H1 (cell line): ENCODE results near the gene CYYR1. TPM values are rescaled to one million over a fixed set of nuclear protein-coding genes. Genes with fewer than 3 reads are reported as not detected.

ENCODE experiments used
- CTCF ChIA-PET: fragments of 300-600 bp; sonication (Branson Sonifier 250); formaldehyde crosslinking; loops from one replicate; lab custom pipeline; 2021; ENCODE audit not compliant: partially characterized antibody; lab: Charles Lee
- POLR2A ChIA-PET: fragments of 300-600 bp; sonication (Branson Sonifier 250); formaldehyde crosslinking; loops from one replicate; lab custom pipeline; 2021; ENCODE audit warnings: inconsistent platforms; ENCODE audit not compliant: partially characterized antibody; lab: Charles Lee
- DNase-seq, 2 experiments: peaks; one replicate each; pipeline versions ENCODE4 v3.0.0 to v3.0.0-alpha.2; 2010 to 2022; ENCODE audit warnings: low spot score in 2 of 2, low read depth in 1 of 2, mixed read lengths in 1 of 2
- FAIRE-seq: peaks from 2 replicates; lab custom pipeline; 2011; peaks lifted over from hg19 to GRCh38; lab: Jason Lieb, UNC
- H2AFZ ChIP-seq: 2 replicates; pipeline ENCODE4 v1.8.1; 2012; ENCODE audit warnings: low read length, inconsistent platforms
- H2AK5ac ChIP-seq: 2 replicates; pipeline ENCODE4 v1.6.1; 2013; ENCODE audit warnings: low read depth, low read length
- H2BK120ac ChIP-seq: replicated peaks from 2 replicates; pipeline ENCODE3; 2013; ENCODE audit warnings: low read depth, low read length, inconsistent platforms
- H2BK12ac ChIP-seq: 2 replicates; pipeline ENCODE4 v1.6.1; 2013; ENCODE audit warnings: low read depth, low read length
- H2BK15ac ChIP-seq: 2 replicates; pipeline ENCODE4 v1.6.1; 2013; ENCODE audit warnings: low read length
- H2BK20ac ChIP-seq: 2 replicates; pipeline ENCODE4 v1.6.1; 2013; ENCODE audit warnings: low read length
- H2BK5ac ChIP-seq: 2 replicates; pipeline ENCODE4 v1.6.1; 2013; ENCODE audit warnings: low read depth, low read length
- H3K14ac ChIP-seq: 2 replicates; pipeline ENCODE4 v1.6.1; 2013; ENCODE audit warnings: inconsistent platforms; ENCODE audit not compliant: insufficient read length
- H3K18ac ChIP-seq: 2 replicates; pipeline ENCODE4 v1.6.1; 2013; ENCODE audit warnings: low read length; ENCODE audit errors: extremely low read depth
- H3K23ac ChIP-seq: 2 replicates; pipeline ENCODE4 v1.6.1; 2013; ENCODE audit warnings: inconsistent platforms; ENCODE audit not compliant: insufficient read length
- H3K23me2 ChIP-seq: 2 replicates; pipeline ENCODE4 v1.6.1; 2013; ENCODE audit warnings: low read depth, low read length
- H3K27ac ChIP-seq: 2 replicates; pipeline ENCODE4 v1.6.1; 2011; ENCODE audit warnings: low read depth, low read length, inconsistent platforms
- H3K27me3 ChIP-seq, 4 experiments: replicated peaks in 1 of 4; 1 replicate in 1 of 4; 2 replicates in 3 of 4; pipeline versions ENCODE4 v1.6.1 to v1.8.1; 2011 to 2013; ENCODE audit warnings: low read length in 3 of 4, mild to moderate bottlenecking in 3 of 4, inconsistent platforms in 2 of 4, mixed read lengths in 2 of 4, moderate library complexity in 1 of 4; ENCODE audit not compliant: control insufficient read depth in 3 of 4, insufficient read depth in 3 of 4; ENCODE audit errors: extremely low read depth in 1 of 4
- H3K36me3 ChIP-seq, 4 experiments: 2 replicates each; pipeline versions ENCODE4 v1.6.1 to v1.8.1; 2011 to 2013; ENCODE audit warnings: mild to moderate bottlenecking in 4 of 4, low read length in 3 of 4, moderate library complexity in 2 of 4, control low read depth in 1 of 4, inconsistent platforms in 1 of 4; ENCODE audit not compliant: insufficient read depth in 4 of 4, control insufficient read depth in 2 of 4
- H3K4ac ChIP-seq: replicated peaks from 2 replicates; pipeline ENCODE3; 2013; ENCODE audit warnings: low read length, low read depth, mixed read lengths, inconsistent platforms; ENCODE audit not compliant: insufficient read length
- H3K4me1 ChIP-seq, 4 experiments: replicated peaks in 1 of 4; 1 replicate in 1 of 4; 2 replicates in 3 of 4; pipeline versions ENCODE4 v1.6.1 to v1.8.1; 2011 to 2013; ENCODE audit warnings: low read length in 3 of 4, inconsistent platforms in 2 of 4, mixed read lengths in 1 of 4; ENCODE audit not compliant: insufficient read depth in 4 of 4, control insufficient read depth in 3 of 4
- H3K4me2 ChIP-seq, 2 experiments: 2 replicates each; pipeline versions ENCODE4 v1.6.1 to v1.8.1; 2011 to 2013; ENCODE audit warnings: low read depth in 2 of 2, low read length in 2 of 2, control low read depth in 1 of 2, inconsistent platforms in 1 of 2, mild to moderate bottlenecking in 1 of 2; ENCODE audit not compliant: insufficient read depth in 1 of 2
- H3K4me3 ChIP-seq, 4 experiments: fragments of 200-600, 300-600 bp in 1 of 4; sonication (generic), shearing (Covaris generic), sonication (Bioruptor Twin) in 1 of 4; 2 replicates each; pipeline versions ENCODE4 v1.5.1 to v1.8.1; 2011 to 2016; ENCODE audit warnings: low read length in 4 of 4, low read depth in 3 of 4, control low read depth in 2 of 4, inconsistent platforms in 2 of 4, mild to moderate bottlenecking in 2 of 4, mixed read lengths in 1 of 4, moderate library complexity in 1 of 4; ENCODE audit not compliant: insufficient read depth in 2 of 4; ENCODE audit errors: extremely low read depth in 1 of 4
- H3K56ac ChIP-seq: replicated peaks from 2 replicates; pipeline ENCODE3; 2013; ENCODE audit warnings: low read depth, mild to moderate bottlenecking, mixed read lengths, low read length, inconsistent platforms; ENCODE audit not compliant: insufficient read length
- H3K79me1 ChIP-seq: 2 replicates; pipeline ENCODE4 v1.6.1; 2013; ENCODE audit warnings: low read depth, low read length, control low read depth
- H3K79me2 ChIP-seq, 2 experiments: 2 replicates each; pipeline versions ENCODE4 v1.6.1 to v1.8.1; 2012 to 2013; ENCODE audit warnings: low read length in 2 of 2, mild to moderate bottlenecking in 2 of 2, inconsistent platforms in 1 of 2; ENCODE audit not compliant: insufficient read depth in 2 of 2, control insufficient read depth in 1 of 2
- H3K9ac ChIP-seq, 4 experiments: replicated peaks in 1 of 4; 1 replicate in 1 of 4; 2 replicates in 3 of 4; pipeline versions ENCODE4 v1.6.1 to v1.8.1; 2011 to 2013; ENCODE audit warnings: low read depth in 3 of 4, low read length in 3 of 4, control low read depth in 2 of 4, mild to moderate bottlenecking in 2 of 4, moderate library complexity in 2 of 4, inconsistent platforms in 1 of 4; ENCODE audit errors: extremely low read depth in 1 of 4
- H3K9me3 ChIP-seq, 2 experiments: 2 replicates each; pipeline versions ENCODE4 v1.6.1 to v1.8.1; 2012 to 2013; ENCODE audit warnings: mild to moderate bottlenecking in 2 of 2, moderate library complexity in 2 of 2, control low read depth in 1 of 2, inconsistent platforms in 1 of 2, low read depth in 1 of 2, low read length in 1 of 2, mixed read lengths in 1 of 2; ENCODE audit not compliant: insufficient read depth in 2 of 2
- H4K20me1 ChIP-seq, 2 experiments: replicated peaks in 1 of 2; 2 replicates each; pipeline versions ENCODE3 to v1.8.1; 2011 to 2013; ENCODE audit warnings: inconsistent platforms in 2 of 2, low read length in 2 of 2, mild to moderate bottlenecking in 1 of 2; ENCODE audit not compliant: insufficient read depth in 2 of 2, control insufficient read depth in 1 of 2
- H4K5ac ChIP-seq: 2 replicates; pipeline ENCODE4 v1.6.1; 2013; ENCODE audit warnings: low read length, low read depth, mixed read lengths, inconsistent platforms; ENCODE audit not compliant: insufficient read length
- H4K8ac ChIP-seq: 2 replicates; pipeline ENCODE4 v1.8.0; 2013; ENCODE audit warnings: mild to moderate bottlenecking, moderate library complexity, low read length, inconsistent platforms; ENCODE audit not compliant: insufficient read depth; ENCODE audit errors: extremely low read depth
- H4K91ac ChIP-seq: replicated peaks from 2 replicates; pipeline ENCODE3; 2013; ENCODE audit warnings: low read length, mixed read lengths, inconsistent platforms; ENCODE audit not compliant: insufficient read length
- CHD1 ChIP-seq: IDR thresholded peaks from 2 replicates; pipeline ENCODE4 v1.6.1; 2012; ENCODE audit warnings: low read depth, low read length, improper control_type of control experiment
- EP300 ChIP-seq, 2 experiments: IDR thresholded peaks; 1 replicate in 1 of 2; 2 replicates in 1 of 2; pipeline ENCODE4 v1.6.1; 2011 to 2012; ENCODE audit warnings: low read depth in 2 of 2, low read length in 2 of 2, mild to moderate bottlenecking in 2 of 2, borderline replicate concordance in 1 of 2, inconsistent platforms in 1 of 2, moderate library complexity in 1 of 2
- GTF2F1 ChIP-seq: IDR thresholded peaks from 2 replicates; pipeline ENCODE4 v1.6.1; 2012; ENCODE audit warnings: low read depth, low read length, improper control_type of control experiment, borderline replicate concordance
- KDM4A ChIP-seq: IDR thresholded peaks from one replicate; pipeline ENCODE4 v1.7.1; 2012; ENCODE audit warnings: low read depth, mild to moderate bottlenecking, moderate library complexity, low read length, inconsistent platforms; ENCODE audit not compliant: severe bottlenecking
- WGBS, 2 experiments: shearing (Covaris generic) in 1 of 2; methylation state at CpG; one replicate each; pipeline versions ENCODE4 v1.1.6 to v1.1.7; 2013 to 2015; ENCODE audit warnings: low lambda C conversion rate in 2 of 2, mixed read lengths in 2 of 2, inconsistent platforms in 1 of 2, low coverage in 1 of 2, missing lambda C conversion rate in 1 of 2; ENCODE audit not compliant: insufficient replicate concordance in 2 of 2, insufficient coverage in 1 of 2, insufficient read length in 1 of 2; ENCODE audit errors: extremely low coverage in 1 of 2, missing lambda C conversion rate in 1 of 2; 5-methylcytosine and 5-hydroxymethylcytosine counted together
- polyA plus RNA-seq, 7 experiments: library from polyadenylated mRNA; depleted of rRNA in 3 of 7; stranded (reverse) in 5 of 7; unstranded in 2 of 7; fragments of >200 nt in 5 of 7; fragments of 200-250 nt in 2 of 7; gene quantifications; 1 replicate in 5 of 7; 2 replicates in 1 of 7; 4 replicates in 1 of 7; pipeline versions ENCODE4 v1.2.1 to v1.2.3, GENCODE V29; 2011 to 2013; ENCODE audit warnings: missing spikeins in 2 of 7, mixed read lengths in 2 of 7
- total RNA-seq: library from RNA; stranded (reverse); fragmentation: NEBNext Ultra II Directional; extraction: Animal tissue kit (Norgen Biotek cat#: 25700); gene quantifications from 2 replicates; pipeline ENCODE4 v1.2.1, GENCODE V29; 2021
- TF ChIP-seq, protein P1 (sequence below): IDR thresholded peaks from 2 replicates; pipeline ENCODE4 v1.6.1; 2012; ENCODE audit warnings: inconsistent platforms

Gene CYYR1
- total and polyA plus RNA-seq, 2 of the 8 experiments (the other 6 are each of a cell fraction or from before 2014, with no cell fraction given) = 12.2 to 37.9 TPM

DNA sequence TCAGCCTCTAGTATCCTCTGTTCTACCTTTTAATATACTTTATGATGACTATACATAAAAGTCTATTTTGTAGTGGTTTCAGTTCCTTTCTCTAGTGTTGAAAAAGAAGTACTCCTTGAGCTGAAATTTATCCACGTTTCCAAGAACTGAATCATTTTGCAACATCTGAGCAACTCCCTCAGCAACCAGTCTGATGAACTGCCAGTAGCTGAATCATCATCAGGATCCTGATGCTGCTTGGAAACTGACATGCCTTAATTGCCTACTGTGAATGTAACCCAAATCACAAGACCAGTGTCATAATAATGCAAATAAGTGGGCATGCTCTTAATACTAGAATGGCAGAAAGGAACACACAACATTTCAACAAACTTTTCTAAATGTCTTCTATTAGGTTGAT lies 103.3 kb downstream of the CYYR1 start:
- Histone ChIP-seq H3K14ac (no peak overlapping the region), H3K9me3 (no peaks in the 10 kb centered on the region), H4K5ac (no peak overlapping the region), H3K4me3 (no peak overlapping the region), H3K9ac (peak overlapping the region in 1 of 4 experiments; percentile 34; a peak in 1 of 7 replicates), H3K23ac (no peak overlapping the region), H2BK120ac (no peak overlapping the region), H3K18ac (no peak overlapping the region), H4K91ac (no peak overlapping the region), H3K27ac (no peak overlapping the region), H4K8ac (no peak overlapping the region), H2BK20ac (no peak overlapping the region), H4K20me1 (no peaks in the 10 kb centered on the region), H3K56ac (no peak overlapping the region), H3K36me3 (no peaks in the 10 kb centered on the region), H2AK5ac (no peak overlapping the region), H3K79me2 (no peaks in the 10 kb centered on the region), H3K79me1 (no peaks in the 10 kb centered on the region), H2AFZ (no peak overlapping the region), H3K27me3 (no peaks in the 10 kb centered on the region), H2BK12ac (no peak overlapping the region), H2BK5ac (no peak overlapping the region), H2BK15ac (no peak overlapping the region), H3K4me2 (no peak overlapping the region), H3K4ac (no peak overlapping the region), H3K23me2 (no peaks in the 10 kb centered on the region), H3K4me1 (no peaks in the 10 kb centered on the region)
- 94% methylated on average over 1 of the region's 1 CpG; no CpG with 5 or more reads in 1 of the 2 experiments for WGBS, 2 experiments
- DNase-seq = no peak
- POLR2A ChIA-PET = no interaction called here
- CTCF ChIA-PET = no interaction called here
- no peak for FAIRE-seq
- no peak for TF ChIP-seq KDM4A
- TF ChIP-seq GTF2F1 = no peak
- no peak for TF ChIP-seq CHD1
- TF ChIP-seq EP300 (IDR thresholded peaks at IDR 0.05; ENCODE audit: borderline replicate concordance in 1 of 2, low read depth in 2 of 2, low read length in 2 of 2) = no peak
- TF ChIP-seq, protein P1, sequence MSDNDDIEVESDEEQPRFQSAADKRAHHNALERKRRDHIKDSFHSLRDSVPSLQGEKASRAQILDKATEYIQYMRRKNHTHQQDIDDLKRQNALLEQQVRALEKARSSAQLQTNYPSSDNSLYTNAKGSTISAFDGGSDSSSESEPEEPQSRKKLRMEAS = no peak
